IMR-90 (cell line): ENCODE data around the gene PERM1. TPM values are rescaled to one million over a fixed set of nuclear protein-coding genes. Genes with fewer than 3 reads are reported as not detected.

Source experiments
- ATAC-seq: fragments of 200-7000 bp; cut with Tn5 transposase; 2 replicates; pipeline ENCODE4 v1.9.1; 2020; ENCODE audit warnings: low read depth, mild to moderate bottlenecking, moderate library complexity
- BruUV-seq: library from RNA; stranded (reverse); fragments of 400-500 nt; replicated peaks from 2 replicates; lab custom pipeline; 2021; lab: Mats Ljungman, UMichigan
- CTCF ChIA-PET: fragments of 300-600 bp; formaldehyde crosslinking; extraction: SDS; loops from one replicate; lab custom pipeline; 2021; ENCODE audit warnings: antibody characterized with exemption; lab: Yijun Ruan, JAX
- POLR2A ChIA-PET: fragments of 300-600 bp; sonication (Branson Sonifier 250); formaldehyde crosslinking; loops from one replicate; lab custom pipeline; 2022; ENCODE audit warnings: antibody characterized with exemption; ENCODE audit not compliant: unreplicated experiment; lab: Charles Lee
- DNase-seq: peaks from one replicate; pipeline ENCODE4 v3.0.0; 2013
- H2AFZ ChIP-seq: replicated peaks from 2 replicates; pipeline ENCODE3; 2013; ENCODE audit warnings: low read length, mild to moderate bottlenecking; ENCODE audit not compliant: poor library complexity
- H2AK5ac ChIP-seq: 2 replicates; pipeline ENCODE4 v1.6.1; 2013; ENCODE audit warnings: low read depth, low read length, inconsistent platforms
- H2AK9ac ChIP-seq: replicated peaks from 2 replicates; pipeline ENCODE3; 2013; ENCODE audit warnings: mild to moderate bottlenecking, low read depth, low read length, moderate library complexity; ENCODE audit not compliant: poor library complexity
- H2BK120ac ChIP-seq: 2 replicates; pipeline ENCODE4 v1.6.1; 2013; ENCODE audit warnings: low read depth, low read length, inconsistent platforms
- H2BK15ac ChIP-seq: 3 replicates; pipeline ENCODE4 v1.6.1; 2013; ENCODE audit warnings: low read depth, low read length, inconsistent platforms
- H2BK20ac ChIP-seq: 2 replicates; pipeline ENCODE4 v1.6.1; 2013; ENCODE audit warnings: low read depth, mild to moderate bottlenecking, inconsistent platforms, low read length, moderate library complexity
- H2BK5ac ChIP-seq: 2 replicates; pipeline ENCODE4 v1.6.1; 2013; ENCODE audit warnings: mild to moderate bottlenecking, low read depth, low read length, inconsistent platforms; ENCODE audit not compliant: poor library complexity, severe bottlenecking
- H3K14ac ChIP-seq: replicated peaks from 2 replicates; pipeline ENCODE4 v1.6.1; 2013; ENCODE audit warnings: low read depth, low read length, inconsistent platforms
- H3K18ac ChIP-seq: 2 replicates; pipeline ENCODE4 v1.6.1; 2013; ENCODE audit warnings: low read depth, low read length, control low read depth
- H3K23ac ChIP-seq: 2 replicates; pipeline ENCODE4 v1.6.1; 2013; ENCODE audit warnings: low read depth, low read length, inconsistent platforms
- H3K27ac ChIP-seq: 2 replicates; pipeline ENCODE4 v1.5.1; 2013; ENCODE audit warnings: mild to moderate bottlenecking, control low read depth, low read length; ENCODE audit not compliant: insufficient read depth
- H3K27me3 ChIP-seq: 2 replicates; pipeline ENCODE4 v1.6.1; 2013; ENCODE audit warnings: low read length; ENCODE audit not compliant: control insufficient read depth, insufficient read depth
- H3K36me3 ChIP-seq: 2 replicates; pipeline ENCODE4 v1.6.1; 2013; ENCODE audit warnings: low read length, mixed read lengths; ENCODE audit not compliant: control insufficient read depth, insufficient read depth
- H3K4ac ChIP-seq: 2 replicates; pipeline ENCODE4 v1.6.1; 2013; ENCODE audit warnings: low read depth, low read length, inconsistent platforms
- H3K4me1 ChIP-seq: 2 replicates; pipeline ENCODE4 v1.6.1; 2013; ENCODE audit warnings: low read length, mixed read lengths; ENCODE audit not compliant: control insufficient read depth, insufficient read depth
- H3K4me2 ChIP-seq: 2 replicates; pipeline ENCODE4 v1.6.1; 2013; ENCODE audit warnings: low read depth, mild to moderate bottlenecking, control low read depth, low read length, moderate library complexity
- H3K4me3 ChIP-seq: 2 replicates; pipeline ENCODE4 v1.5.1; 2013; ENCODE audit warnings: low read depth, mild to moderate bottlenecking, control low read depth, low read length, moderate library complexity; ENCODE audit not compliant: insufficient read depth
- H3K56ac ChIP-seq: 2 replicates; pipeline ENCODE4 v1.6.1; 2013; ENCODE audit warnings: low read length, inconsistent platforms; ENCODE audit not compliant: insufficient read depth; ENCODE audit errors: extremely low read depth
- H3K79me1 ChIP-seq, 2 experiments: 2 replicates each; pipeline ENCODE4 v1.6.1; 2013; ENCODE audit warnings: low read length in 2 of 2, inconsistent platforms in 1 of 2, low read depth in 1 of 2
- H3K9ac ChIP-seq: 2 replicates; pipeline ENCODE4 v1.6.1; 2013; ENCODE audit warnings: low read depth, low read length, control low read depth
- H3K9me1 ChIP-seq: 2 replicates; pipeline ENCODE4 v1.6.1; 2013; ENCODE audit warnings: low read length, inconsistent platforms; ENCODE audit not compliant: insufficient read depth
- H3K9me3 ChIP-seq: 2 replicates; pipeline ENCODE4 v1.6.1; 2013; ENCODE audit warnings: low read length; ENCODE audit not compliant: control insufficient read depth, insufficient read depth
- H4K20me1 ChIP-seq: 2 replicates; pipeline ENCODE4 v1.6.1; 2013; ENCODE audit warnings: low read length, inconsistent platforms; ENCODE audit not compliant: insufficient read depth
- H4K5ac ChIP-seq: 2 replicates; pipeline ENCODE4 v1.6.1; 2013; ENCODE audit warnings: mild to moderate bottlenecking, low read depth, low read length, control low read depth
- H4K8ac ChIP-seq, 2 experiments: 2 replicates each; pipeline ENCODE4 v1.6.1; 2013; ENCODE audit warnings: low read depth in 2 of 2, low read length in 2 of 2, control low read depth in 1 of 2, inconsistent platforms in 1 of 2
- H4K91ac ChIP-seq: 2 replicates; pipeline ENCODE4 v1.6.1; 2013; ENCODE audit warnings: low read depth, low read length, inconsistent platforms; ENCODE audit not compliant: insufficient read depth
- WGBS, 2 experiments: methylation state at CpG; one replicate each; pipeline versions ENCODE4 v1.1.5 to v1.1.7; 2013; ENCODE audit warnings: missing lambda C conversion rate in 2 of 2; ENCODE audit not compliant: insufficient read length in 1 of 2; ENCODE audit errors: extremely low coverage in 2 of 2; 5-methylcytosine and 5-hydroxymethylcytosine counted together
- dilution Hi-C: fragments of 300-500 bp; cut with HindIII; formaldehyde crosslinking; loops from one replicate; pipeline ENCODE4 v1.14.3; 2018; ENCODE audit warnings: low sequenced_read_pairs; ENCODE audit not compliant: unreplicated experiment
- in situ Hi-C: fragments of 300-500 bp; cut with MboI; formaldehyde crosslinking; loops from 3 replicates; pipeline ENCODE4 v1.14.3; 2019; ENCODE audit warnings: low sequenced_read_pairs, inconsistent platforms, mixed read lengths
- intact Hi-C: fragments of 100-400 bp; cut with micrococcal nuclease; formaldehyde crosslinking; loops from 2 replicates; pipeline ENCODE4 v1.10.0; 2022
- polyA plus RNA-seq, 3 experiments: library from polyadenylated mRNA; depleted of rRNA; stranded (reverse); fragments of >200 nt; gene quantifications; 2 replicates each; pipeline ENCODE4 v1.2.3, GENCODE V29; 2012; ENCODE audit warnings: low replicate concordance in 1 of 3
- total RNA-seq: library from RNA; depleted of rRNA; stranded (reverse); fragments of >200 nt; gene quantifications from 2 replicates; pipeline ENCODE4 v1.2.3, GENCODE V29; 2012
- TF ChIP-seq, protein P1 (sequence below): fragments of 150-350 bp; IDR thresholded peaks from 2 replicates; pipeline ENCODE4 v1.6.1; 2016; ENCODE audit warnings: low read depth, mild to moderate bottlenecking, low read length, moderate library complexity, borderline replicate concordance

The PERM1 gene
- total and polyA plus RNA-seq, 2 of the 4 experiments (the other 2 are of a cell fraction), result not detected

DNA sequence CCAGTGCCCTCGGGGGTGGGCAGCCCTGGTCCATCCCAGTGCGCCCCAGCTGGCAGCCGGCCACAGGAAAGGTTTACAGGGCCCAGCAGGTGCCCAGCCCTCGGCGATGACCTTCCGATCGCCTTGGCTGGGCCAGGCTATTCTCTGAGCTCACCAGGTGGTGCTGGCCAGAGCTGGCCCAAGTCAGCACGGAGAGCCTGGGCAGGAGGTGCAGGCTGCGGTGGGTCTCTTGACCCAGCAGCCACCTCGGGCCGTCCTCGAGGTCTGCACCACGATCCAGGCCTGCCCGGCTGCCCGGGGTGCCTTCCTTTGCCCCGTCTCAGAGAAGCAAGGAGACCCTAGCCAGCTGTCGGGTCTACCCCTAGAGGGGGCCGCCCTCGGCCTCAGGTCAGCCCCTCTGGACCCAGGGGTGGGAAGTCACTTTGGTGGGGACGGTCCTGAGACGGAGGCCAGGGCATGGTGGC lies 370 bp downstream of the PERM1 start:
- CTCF ChIA-PET, result no interaction called here
- Histone ChIP-seq H2BK120ac (no peak overlapping the region), H2BK15ac (no peak overlapping the region), H3K9ac (no peak overlapping the region), H3K56ac (no peak overlapping the region), H4K8ac (no peak overlapping the region), H3K27ac (no peak overlapping the region), H4K91ac (no peak overlapping the region), H3K4me3 (no peak overlapping the region), H3K36me3 (no peaks in the 10 kb centered on the region), H2AK9ac (no peak overlapping the region), H2BK20ac (no peak overlapping the region), H3K4me1 (no peaks in the 10 kb centered on the region), H3K14ac (no peak overlapping the region), H4K20me1 (no peaks in the 10 kb centered on the region; the same call in 1 of the 2 replicates), H3K9me1 (no peaks in the 10 kb centered on the region), H2BK5ac (no peak overlapping the region), H3K4ac (no peak overlapping the region), H3K79me1 (no peaks in the 10 kb centered on the region), H4K5ac (no peak overlapping the region), H2AK5ac (no peak overlapping the region), H3K23ac (no peak overlapping the region), H3K27me3 (peaks cover 5% of the 10 kb centered on the region; the same call in 1 of the 2 replicates), H3K18ac (no peak overlapping the region), H2AFZ (no peak overlapping the region), H3K9me3 (no peaks in the 10 kb centered on the region), H3K4me2 (no peak overlapping the region)
- ATAC-seq (no peak), DNase-seq (no peak)
- intact Hi-C loops, result loop anchor here (5.0 kb wide), 1 partner anchor 251 kb away; the partner anchor contains the start of genes B3GALT6 and SDF4
- in situ Hi-C loops, result no loop called here
- 100% methylated on average over 2 of the region's 21 CpGs; no CpG with 5 or more reads in 1 of the 2 experiments for WGBS, 2 experiments
- dilution Hi-C loops, result no loop called here
- BruUV-seq, result no TSS peak
- POLR2A ChIA-PET, result no interaction called here
- TF ChIP-seq, protein P1, sequence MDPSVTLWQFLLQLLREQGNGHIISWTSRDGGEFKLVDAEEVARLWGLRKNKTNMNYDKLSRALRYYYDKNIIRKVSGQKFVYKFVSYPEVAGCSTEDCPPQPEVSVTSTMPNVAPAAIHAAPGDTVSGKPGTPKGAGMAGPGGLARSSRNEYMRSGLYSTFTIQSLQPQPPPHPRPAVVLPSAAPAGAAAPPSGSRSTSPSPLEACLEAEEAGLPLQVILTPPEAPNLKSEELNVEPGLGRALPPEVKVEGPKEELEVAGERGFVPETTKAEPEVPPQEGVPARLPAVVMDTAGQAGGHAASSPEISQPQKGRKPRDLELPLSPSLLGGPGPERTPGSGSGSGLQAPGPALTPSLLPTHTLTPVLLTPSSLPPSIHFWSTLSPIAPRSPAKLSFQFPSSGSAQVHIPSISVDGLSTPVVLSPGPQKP, result no peak
